GM21367 (cell line): ENCODE results near the gene RNF31.

ENCODE experiments used
- ATAC-seq: cut with Tn5 transposase; IDR thresholded peaks from one replicate; pipeline ENCODE4 v1.9.1; 2021; ENCODE audit not compliant: unreplicated experiment

RNF31 gene

GRCh38 chr14:24159777-24160498 lies 12.6 kb downstream of the RNF31 start:
- no peak for ATAC-seq

GRCh38 chr14:24160499-24160849 lies 13.2 kb downstream of the RNF31 start:
- ATAC-seq = peak; percentile 5

GRCh38 chr14:24160850-24161804 lies 13.8 kb downstream of the RNF31 start, which contains the start of gene IRF9:
TSS of gene IRF9 (plus strand) at chr14:24161265. CDS start at chr14:24162145, 880 bp downstream.
- ATAC-seq = peak; percentile 65

DNA sequence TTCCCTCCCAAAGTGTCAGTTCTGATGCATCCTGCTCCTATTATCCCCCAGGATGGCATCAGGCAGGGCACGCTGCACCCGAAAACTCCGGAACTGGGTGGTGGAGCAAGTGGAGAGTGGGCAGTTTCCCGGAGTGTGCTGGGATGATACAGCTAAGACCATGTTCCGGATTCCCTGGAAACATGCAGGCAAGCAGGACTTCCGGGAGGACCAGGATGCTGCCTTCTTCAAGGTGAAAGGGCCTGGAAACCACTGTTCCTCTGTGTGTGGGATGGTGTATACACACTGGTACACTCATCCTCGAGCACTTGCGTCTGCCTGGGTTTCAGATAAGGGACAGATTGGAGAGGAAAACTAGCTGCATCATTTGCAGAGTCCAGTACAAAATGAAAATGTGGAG lies 14.8 kb downstream of the RNF31 start:
- no peak for ATAC-seq

DNA sequence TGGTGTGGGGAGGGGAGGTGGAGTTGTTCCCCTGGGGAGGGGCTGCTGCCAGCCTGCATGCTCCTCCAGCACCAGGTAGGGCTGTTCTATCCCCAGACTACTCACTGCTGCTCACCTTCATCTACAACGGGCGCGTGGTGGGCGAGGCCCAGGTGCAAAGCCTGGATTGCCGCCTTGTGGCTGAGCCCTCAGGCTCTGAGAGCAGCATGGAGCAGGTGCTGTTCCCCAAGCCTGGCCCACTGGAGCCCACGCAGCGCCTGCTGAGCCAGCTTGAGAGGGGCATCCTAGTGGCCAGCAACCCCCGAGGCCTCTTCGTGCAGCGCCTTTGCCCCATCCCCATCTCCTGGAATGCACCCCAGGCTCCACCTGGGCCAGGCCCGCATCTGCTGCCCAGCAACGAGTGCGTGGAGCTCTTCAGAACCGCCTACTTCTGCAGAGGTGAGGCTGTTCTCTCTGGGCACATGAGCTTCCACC lies 17.3 kb downstream of the RNF31 start:
- no peak for ATAC-seq

DNA sequence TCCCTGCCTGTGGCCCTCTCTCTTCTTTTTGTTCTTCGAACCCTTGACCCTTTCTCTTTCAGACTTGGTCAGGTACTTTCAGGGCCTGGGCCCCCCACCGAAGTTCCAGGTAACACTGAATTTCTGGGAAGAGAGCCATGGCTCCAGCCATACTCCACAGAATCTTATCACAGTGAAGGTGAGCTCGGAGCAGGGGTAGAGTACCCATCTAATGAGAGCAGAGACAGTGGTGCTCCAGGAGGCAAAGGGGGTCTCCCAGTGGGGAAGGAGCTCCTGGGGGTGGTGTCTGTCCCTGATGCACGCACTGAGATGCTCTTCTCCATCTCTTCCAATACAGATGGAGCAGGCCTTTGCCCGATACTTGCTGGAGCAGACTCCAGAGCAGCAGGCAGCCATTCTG lies 18.5 kb downstream of the RNF31 start:
- no peak for ATAC-seq

DNA sequence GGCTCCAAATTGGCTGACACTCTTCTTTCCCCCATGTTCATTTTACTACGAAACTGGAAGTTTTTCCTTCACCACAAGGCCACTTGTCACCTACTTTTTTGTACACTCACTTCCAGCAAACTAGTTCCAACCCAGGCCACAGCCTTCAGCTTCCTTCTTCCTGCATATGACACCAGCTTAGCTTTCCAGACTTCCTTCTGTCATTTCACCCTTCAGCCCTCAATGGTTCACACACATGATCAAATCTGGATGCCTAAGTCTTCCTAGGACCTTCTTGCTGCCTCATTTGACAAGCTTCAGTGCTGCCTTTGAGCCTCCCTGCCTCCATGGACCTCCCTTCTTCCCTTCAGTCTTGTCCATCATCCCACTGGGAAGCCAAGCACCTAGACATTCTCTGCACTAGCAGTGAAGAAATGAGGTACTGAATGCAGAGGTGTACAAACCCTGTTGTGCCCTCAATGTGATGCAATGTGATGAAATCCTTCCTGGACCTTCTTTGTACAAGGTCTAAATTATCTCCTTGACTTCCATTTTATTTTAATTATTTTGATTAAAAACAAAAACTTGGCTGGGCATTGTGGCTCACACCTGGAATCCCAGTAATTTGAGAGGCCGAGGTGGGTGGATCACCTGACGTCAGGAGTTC lies 20.3 kb downstream of the RNF31 start:
- no peak for ATAC-seq

- peak; percentile 78 for ATAC-seq
Observed at GRCh38 chr14:24171422-24172260, 24.3 kb downstream of the RNF31 start, which contains the start of gene REC8. TSS of gene REC8 (plus strand) at chr14:24172080. CDS start at chr14:24172553, 473 bp downstream.

DNA sequence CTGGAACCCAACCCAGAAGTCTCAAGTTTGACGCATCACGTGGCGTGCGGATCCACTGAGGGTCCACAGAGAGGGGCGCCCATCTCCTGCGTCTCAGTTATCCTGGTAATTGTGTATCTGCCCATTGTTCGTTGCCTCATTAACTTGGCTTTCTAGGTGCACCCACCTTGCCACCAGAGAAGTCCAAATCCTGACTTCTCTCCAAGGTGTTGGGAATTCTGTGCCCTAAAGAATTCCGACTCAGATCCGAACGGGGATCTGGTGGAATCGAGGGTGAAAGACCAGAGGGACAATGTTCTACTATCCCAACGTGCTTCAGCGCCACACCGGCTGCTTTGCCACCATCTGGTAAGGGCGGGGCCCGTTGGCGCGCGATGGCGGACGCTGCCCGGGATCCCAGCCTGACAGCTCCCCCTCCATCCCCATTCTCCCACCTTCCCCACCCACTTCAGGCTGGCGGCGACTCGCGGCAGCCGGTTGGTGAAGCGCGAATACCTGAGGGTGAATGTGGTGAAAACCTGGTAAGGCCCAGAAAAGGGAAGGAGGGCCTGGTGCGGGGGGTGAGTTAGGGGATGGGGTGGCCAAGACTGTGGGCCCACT lies 25.1 kb downstream of the RNF31 start:
- no peak for ATAC-seq

DNA sequence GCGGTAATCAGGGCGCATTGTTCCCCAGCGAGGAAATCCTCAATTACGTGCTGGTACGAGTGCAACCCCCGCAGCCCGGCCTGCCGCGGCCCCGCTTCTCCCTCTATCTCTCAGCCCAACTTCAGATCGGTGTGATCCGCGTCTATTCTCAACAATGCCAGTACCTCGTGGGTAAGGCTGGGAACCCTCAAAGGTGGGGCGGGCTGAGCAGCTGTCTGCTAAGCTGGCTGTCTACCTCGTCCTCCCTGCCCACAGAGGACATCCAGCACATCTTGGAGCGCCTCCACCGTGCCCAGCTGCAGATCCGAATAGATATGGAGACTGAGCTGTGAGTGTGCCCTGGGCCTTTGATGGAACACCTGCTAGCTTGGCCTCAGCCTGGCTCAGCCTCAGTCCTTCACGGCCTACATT lies 25.6 kb downstream of the RNF31 start:
- ATAC-seq = no peak

- no peak for ATAC-seq
Observed at GRCh38 chr14:24176599-24176998, 29.3 kb downstream of the RNF31 start.

- no peak for ATAC-seq
Observed at GRCh38 chr14:24177041-24177825, 29.9 kb downstream of the RNF31 start.

GRCh38 chr14:24177891-24178290 lies 30.6 kb downstream of the RNF31 start:
- ATAC-seq = no peak

DNA sequence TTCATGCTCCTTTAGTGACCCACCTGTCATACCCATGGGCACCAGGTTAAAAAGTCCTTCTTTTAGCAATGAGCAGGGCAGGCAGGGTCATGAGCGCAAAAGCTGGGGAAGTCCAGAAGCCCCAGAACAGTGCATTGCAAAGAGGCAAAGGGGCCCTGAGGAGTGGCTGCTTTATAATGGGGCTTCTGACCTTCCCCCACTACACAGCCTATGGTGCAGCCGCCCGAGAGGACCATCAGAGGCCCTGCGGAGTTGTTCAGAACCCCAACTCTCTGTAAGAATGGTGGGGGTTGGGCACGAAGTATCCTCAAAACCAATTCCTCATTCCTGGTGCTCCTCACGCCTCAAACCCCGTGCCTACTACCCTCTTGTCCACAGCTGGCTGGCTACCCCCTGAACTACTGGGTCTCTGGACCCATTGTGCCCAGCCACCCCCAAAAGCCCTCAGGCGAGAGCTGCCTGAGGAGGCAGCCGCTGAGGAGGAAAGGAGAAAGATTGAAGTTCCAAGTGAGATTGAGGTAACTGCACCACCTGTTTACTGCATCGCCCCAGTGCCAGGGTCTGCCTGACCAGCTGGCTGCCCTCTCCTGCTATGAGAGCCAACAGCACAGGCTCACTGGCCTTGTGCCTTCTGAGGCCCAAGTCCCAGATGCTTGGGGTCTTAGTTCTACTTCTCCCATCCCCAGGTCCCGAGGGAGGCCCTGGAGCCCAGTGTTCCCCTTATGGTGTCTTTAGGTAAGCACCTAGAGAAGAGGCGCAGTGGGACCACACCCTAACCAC lies 31.3 kb downstream of the RNF31 start:
- no peak for ATAC-seq

- no peak for ATAC-seq
Observed at GRCh38 chr14:24179294-24179960, 32.1 kb downstream of the RNF31 start.

DNA sequence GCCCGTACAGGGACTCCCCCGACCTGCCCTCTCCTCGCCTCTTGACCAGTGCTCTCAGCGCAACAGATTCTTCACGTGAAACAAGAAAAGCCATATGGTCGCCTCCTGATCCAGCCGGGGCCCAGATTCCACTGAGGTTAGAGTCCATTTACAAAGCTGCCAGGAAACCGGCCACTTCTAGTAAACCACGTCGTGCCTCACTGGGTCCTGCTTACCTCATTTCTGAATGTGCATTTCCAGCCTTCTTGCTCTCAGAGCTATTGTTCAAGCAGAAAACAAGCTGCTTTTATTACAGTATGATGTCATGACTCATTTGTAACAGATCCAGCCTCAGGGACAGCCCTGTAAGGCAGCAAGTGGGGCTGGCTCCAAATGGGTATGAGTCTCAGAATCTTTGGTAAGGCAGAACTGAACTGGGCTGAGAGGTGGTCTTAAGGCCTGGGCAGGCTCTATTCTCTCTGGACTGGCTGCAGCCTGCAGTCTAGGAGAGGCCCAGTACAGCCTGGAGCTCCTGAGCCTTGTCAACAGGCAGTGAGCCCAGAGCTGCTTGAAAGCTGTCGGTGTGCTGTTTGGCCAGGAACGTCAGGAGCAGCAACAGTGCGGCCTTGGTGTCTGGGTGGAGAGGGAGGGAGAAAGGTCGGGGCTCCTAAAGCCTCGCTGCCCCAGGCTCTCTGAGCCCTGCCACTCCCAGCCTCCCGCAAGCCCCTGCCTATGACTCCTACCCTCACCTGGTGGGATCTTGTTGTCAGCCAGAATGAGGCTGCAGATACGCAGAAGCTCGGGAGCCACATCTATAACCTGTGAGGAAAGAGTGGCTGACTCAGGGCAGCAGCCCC lies 32.9 kb downstream of the RNF31 start:
- no peak for ATAC-seq
